GM21723 (cell line): ENCODE measurements around the gene GALNT10.
A peak's percentile ranks its signal among the peaks of the same experiment; 100 is the strongest.

Experiments
- ATAC-seq: cut with Tn5 transposase; IDR thresholded peaks from one replicate; pipeline ENCODE4 v1.9.1; 2021; ENCODE audit warnings: mild to moderate bottlenecking, moderate library complexity; ENCODE audit not compliant: unreplicated experiment

The GALNT10 gene

DNA sequence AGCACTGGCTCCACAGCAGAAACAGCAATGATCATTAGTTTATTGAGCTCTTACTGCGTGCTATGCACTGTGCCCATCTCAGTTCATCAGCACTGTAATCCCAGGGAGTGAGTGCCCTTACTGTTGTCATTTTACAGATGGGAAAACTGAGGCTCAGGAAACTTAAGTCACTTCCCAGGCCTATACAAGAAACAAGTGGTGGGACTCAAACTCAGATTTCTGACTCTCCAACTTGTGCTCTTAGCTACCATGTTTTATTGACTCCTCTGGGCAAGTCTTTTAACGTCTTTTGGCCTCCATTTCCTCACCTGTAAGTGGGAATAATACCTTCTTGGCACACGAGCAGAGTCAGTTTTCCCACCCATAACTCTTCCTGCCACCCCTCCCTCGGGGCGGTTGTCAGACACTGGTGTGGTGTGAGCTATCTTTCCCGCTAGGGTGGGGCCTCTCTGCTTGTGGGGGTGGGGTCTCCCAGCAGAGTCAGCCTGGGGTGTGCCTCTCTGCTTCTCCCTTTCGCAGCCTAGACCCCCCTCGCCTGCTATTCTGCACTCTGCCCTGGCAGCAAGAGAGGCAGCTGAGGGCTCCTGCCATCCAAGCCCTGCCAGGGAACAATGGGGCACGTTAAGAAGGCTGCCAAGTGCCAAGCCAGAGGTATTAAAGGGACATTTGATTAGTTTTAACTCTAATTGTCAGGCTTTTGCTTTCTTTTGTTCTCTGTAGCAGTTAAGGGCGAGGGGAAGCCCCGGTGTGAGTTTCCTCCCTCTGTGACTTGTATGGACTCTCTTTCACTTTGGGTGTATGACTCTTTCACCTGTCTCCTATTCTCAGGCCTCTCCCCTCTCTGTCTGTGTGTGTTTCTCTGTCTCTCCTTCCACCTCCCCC is 12.1 kb downstream of the GALNT10 start:
- peak; percentile 96 for ATAC-seq

DNA sequence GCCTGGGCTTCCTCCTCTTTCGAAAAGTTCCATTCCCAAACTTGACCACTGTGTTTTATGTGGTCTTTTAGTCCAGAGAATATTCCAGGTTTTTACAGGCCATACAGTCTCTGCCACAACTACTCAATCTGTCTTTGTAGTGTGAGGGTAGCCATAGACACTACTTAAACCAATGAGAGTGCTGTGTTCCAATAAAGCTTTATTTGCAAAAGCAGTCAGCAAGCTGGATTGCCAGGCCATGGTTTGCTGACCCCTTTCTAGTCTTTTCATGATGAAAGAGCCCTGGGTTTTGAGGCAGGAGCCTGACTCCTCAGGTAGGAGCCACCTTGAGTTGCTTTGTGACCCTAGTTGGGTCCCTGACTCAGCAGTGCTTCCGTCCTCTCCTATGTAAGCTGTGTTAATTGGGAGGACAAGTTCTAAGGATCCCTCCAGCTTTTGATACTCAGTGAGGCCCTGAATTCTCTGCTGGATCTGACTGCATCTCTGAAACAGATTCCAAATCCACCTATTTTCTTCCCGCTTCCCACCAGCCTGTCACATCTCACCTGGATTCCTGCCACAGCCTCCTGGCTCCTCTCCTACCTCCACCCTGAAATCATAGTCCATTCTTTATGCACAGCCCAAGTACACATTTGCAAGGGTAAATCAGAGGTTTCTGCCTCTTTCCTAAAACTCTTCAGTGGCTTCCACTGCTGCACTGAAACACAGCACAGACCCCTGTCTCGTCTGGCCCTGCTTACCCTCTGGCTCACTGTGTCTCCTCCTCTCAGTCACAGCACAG is 13.5 kb downstream of the GALNT10 start:
- no peak for ATAC-seq

DNA sequence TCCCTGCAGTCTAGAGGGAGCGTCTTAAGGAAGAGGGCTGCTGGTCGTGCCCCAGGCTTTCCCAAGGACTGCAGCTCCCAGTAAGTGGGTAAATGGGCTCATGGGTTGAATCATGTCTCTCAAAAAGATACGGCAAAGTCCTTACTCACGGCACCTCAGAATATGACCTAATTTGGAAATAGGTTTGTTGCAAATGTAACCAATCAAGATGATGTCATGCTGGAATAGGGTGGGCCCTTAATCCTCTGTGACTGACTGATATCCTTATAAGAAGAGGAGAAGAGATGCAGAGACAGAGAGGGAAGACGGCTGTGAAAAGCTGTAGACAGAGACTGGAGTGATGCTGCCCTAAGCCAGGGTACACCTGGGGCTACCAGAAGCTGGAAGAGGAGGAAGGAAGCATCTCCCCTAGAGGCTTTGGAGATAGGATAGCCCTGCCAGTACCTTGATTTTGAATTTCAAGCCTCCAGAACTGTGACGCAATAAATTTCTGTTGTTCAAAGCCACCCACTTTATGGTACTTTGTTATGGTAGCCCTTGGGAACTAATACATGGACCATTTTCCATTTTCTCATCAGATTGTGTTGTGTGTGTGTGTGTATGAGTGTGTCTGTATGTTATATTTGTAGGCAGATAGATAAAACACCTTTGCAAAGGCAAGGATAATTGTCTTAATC is 15.0 kb downstream of the GALNT10 start:
- no peak for ATAC-seq

DNA sequence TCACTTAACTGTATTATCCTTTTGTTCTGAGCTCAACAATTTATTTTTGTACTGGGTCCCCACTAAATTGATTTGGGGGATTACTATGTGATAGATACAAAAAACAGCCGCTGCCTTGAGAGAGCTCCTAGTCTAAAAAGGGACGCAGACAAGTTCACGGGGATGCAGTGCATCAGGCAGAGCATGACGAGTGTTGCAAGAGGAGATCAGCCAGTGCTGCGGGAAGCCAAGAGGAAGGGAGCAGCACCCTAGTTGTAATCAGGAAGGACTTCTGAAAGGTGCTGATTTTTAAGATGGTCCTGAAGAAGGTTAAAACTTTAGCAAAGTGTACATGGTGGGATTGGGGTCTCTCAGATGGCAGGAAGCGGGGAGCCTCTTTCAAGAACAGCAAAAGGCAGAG is 15.8 kb downstream of the GALNT10 start:
- no peak for ATAC-seq

DNA sequence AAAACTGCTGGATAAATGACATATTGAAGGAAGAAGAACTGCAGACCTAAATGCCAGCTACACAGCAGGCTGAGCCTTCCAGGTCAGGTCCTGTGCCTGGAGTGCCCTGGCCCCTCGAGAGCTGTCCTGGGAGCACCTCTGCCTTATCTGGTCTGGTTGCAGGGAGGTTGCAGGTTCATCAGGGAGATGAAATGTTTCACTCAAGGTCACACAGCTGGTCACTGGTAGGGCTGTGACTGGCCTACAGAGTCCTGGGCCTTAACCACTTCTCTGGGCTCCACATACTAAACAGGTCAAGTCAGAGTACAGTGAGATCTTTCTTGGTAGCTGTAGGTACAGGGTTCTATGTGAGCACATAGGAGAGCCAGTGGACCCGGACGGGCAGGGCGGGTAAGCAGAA is 16.7 kb downstream of the GALNT10 start:
- ATAC-seq = no peak

DNA sequence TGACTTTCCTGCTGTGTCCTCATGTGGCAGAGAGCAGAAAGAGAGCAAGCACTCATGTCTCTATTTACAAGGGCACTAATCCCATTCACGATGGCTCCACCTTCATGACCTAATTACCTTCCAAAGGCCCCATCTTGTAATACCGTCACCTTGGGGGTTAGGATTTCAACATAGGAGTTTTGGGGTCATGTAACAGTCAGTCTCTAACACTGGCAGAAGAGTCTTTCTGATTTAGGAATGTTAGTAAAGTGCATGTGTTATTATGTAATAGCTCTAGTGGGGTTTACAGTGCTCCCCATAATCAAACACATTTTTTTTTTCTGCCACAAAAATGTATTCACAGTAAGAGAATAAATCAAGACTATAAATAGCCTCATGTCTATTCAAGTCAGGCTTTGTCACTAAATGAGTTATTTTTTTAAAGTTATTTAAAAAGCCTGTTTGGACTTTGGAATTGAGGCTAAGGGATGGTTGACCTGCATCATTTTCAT is 19.1 kb downstream of the GALNT10 start:
- ATAC-seq = no peak

DNA sequence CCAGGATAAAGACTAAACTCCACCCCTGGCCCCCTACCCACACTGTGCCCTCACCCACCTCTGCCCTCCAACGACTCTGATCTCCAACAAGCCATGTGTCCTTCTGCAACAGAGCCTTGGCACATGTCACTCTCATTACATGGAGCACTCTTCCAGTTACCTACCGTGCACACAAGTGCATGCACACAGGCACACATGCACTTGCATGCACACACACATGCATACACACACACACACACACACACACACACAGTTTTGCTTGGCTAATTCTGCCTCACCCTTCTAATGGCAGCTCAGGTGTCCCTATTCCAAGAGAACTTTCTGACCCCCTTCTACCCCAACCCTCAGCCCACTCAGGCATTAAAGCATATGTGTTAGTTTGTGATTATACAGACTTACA is 19.6 kb downstream of the GALNT10 start:
- ATAC-seq = no peak

DNA sequence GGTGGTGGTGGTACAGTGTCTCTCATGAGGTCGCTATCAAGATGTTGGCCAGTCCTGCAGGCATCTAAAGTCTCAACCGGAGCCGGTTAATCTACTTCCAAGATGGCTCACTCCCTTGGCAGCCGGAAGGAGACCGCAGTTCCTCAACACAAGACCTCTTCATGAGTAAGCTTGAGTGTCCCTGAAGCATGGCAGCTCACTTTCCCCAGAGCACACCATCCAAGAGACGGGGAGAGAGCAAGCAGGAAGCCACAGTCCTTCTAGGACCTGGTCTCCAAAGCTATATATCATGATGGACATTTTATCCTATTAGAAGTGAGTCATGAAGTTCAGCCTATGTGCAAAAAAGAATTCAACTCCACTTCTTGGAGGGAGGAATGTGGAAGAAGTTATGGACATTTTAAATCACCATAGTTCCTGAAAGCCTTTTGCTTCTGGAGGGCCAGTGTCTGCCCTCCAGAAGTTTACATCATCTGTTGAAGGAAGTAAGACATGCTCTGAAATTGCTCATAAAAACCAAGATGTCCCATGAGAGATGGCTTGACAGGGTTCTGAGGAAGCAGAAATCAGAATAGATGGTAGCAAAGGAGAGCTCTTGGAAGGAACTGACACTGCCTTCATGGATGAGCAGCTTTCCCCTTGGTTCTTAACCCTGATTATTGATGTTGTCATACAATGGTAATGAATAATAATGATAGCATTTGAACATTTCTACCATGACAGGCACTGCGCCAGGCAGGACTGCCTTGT is 21.3 kb downstream of the GALNT10 start:
- ATAC-seq = no peak

DNA sequence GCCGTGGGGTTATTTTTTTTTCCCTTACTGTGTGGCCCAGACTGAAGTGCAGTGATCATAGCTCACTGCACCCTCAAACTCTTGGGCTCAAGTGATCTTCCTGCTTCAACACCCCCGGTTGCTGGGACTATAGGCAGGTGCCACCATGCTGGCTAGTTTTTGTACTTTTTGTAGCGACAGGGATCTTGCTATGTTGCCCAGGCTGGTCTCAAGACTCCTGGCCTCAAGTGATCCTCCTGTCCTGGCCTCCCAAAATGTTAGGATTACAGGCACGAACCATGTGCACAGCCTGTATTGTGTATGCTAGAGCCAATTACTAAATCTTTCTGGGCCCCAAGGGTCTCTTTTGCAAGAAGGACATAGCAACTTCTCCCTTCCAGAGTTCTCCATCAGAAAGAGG is 23.1 kb downstream of the GALNT10 start:
- ATAC-seq = no peak

DNA sequence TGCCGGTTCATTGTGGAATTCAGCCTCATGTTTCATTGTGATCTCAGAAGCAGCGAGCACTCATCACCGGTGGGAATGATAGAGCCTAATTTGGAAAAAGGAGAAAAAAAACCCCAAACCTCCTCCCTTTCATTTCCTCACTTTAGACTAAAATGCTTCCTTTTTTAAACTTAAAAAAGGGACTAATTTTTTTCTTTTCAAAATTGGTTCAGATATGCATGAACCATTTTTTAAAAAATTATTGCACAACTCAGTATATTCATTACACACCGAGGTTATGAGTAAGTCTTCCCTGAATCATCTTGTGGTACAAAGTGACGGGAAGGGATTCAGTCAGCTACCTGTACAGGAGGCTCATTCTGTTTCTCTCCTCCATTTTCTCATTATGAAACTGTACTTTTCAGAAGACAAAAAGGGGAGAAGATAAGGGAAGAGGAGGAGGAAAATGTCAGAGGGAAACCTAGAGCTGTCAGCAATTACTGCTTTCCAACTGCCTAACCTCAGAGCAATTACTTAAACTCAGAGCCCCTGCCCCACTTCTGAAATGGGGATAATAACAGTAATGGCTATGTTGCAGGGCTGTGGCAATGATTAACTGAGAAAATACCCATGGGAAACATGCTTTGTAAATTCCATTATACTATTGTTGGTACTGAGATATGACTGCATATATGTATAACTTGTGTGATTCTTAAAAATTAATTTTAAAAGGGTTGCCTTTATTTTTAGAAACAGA is 24.0 kb downstream of the GALNT10 start:
- ATAC-seq = peak; percentile 69

DNA sequence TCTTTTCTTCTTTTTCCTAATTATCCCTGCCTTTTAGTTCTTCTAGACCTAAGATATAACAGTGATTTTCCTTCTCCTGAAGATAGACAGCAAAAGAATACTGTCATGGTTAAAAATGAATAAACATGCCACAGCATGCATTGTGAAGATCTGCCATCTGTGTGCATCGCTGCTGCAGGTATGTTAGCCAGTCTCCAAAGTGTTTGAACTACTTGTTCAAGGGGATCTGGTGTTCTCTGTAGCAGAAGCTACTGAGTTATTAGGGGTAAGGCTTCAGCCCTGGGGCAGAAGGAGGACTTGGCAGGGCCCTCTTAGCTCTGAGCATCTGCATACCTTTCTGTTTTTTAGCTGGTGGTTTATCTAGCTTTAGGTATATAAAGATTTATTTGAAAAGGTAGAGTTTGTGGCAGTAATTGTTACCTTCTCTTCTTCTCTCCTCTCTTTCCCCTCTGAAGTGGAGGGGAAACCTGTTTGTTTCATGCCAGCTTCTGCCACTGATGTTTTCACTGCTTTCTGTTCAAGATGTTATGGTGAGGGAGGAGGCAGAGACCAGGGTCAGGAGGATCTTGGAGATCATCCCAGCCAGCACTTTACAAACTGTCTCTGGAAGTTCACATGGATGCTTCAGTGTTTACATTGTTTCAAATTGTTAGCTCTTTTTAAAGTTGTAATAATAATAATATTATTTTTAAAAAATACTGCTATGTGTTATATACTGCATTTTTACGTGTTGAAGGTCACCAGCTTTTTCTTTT is 25.2 kb downstream of the GALNT10 start:
- no peak for ATAC-seq

DNA sequence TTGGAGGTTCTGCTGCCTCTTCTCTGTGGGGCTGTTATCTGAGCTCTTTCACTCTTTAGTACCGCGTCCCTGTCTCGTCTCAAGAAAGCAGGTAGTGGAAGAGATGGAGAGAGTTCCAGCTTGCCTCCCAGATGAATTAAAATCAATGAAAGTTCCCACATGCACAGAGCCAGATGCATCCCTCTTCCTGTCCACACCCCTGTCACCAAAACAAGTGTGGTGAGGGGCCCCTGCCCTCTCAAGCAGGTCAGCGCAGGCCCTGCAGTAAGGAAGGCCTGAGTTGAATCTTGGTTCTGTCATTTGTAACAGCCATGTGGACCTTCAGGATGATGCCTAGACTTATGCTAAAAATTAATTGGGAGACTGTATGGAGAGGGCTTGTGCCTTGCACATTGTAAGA is 26.9 kb downstream of the GALNT10 start:
- no peak for ATAC-seq

DNA sequence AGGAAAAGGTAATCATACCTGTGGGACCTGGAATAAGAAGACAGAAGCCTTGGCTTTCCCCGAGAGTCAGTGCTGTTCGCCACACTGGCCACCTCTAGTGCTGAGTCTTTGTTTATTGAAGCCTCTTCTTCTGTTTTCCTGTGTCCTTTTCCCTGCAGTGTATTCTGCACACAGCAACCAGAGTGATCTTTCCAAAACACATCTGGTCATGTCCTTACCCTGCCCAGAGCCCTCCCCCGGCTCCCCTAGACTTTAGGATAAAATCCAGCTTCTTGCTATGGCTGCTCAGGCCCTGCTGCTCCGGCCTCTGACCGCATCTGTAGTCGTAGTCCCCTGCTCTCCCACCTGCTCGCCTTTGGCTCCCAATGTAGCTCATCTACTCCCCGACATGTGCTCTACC is 28.3 kb downstream of the GALNT10 start:
- no peak for ATAC-seq

DNA sequence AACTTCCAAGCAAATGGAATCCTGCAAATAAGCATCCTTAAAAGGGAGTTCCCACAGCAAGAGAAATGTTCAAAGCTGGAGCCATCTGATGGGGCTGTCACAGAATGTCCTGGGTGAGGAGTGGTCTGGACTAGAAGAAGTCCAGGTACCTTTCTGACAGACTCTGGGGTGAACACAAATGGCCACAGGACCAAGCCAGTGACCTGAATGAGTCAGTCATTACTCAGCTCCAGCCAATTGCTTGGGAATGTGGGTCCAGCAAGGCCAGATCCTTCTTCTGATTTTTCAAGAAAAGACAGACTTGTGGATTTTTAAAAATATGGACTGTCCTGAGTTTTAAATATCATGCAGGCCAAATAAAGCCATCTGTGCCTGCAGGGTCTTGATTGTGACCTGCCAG is 30.1 kb downstream of the GALNT10 start:
- ATAC-seq = no peak

DNA sequence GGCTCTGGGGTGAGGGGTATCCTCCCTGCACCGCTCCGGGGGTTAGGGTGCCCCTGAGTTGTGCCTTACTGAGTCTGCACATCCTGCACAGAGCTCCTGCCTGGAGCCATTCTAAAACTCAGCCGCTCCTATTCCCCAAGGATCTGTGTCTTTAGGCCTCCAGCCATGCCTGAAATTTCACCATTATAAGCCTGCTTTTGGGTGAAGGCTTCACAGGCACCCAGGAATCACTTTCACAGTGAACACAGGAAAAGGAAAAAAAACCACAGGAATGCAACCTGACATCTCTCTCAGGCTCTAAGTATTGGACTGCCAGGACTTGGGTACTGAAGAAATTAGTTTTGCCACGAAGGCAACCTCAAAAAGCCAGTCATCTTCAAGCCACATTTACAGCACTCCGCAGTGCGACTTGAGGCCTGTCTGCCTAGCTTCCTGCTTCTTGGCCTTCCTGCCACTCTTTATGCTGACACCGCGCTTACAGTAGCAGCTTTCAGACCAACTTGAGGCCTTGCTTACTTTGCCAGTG is 30.9 kb downstream of the GALNT10 start:
- ATAC-seq = peak; percentile 58

DNA sequence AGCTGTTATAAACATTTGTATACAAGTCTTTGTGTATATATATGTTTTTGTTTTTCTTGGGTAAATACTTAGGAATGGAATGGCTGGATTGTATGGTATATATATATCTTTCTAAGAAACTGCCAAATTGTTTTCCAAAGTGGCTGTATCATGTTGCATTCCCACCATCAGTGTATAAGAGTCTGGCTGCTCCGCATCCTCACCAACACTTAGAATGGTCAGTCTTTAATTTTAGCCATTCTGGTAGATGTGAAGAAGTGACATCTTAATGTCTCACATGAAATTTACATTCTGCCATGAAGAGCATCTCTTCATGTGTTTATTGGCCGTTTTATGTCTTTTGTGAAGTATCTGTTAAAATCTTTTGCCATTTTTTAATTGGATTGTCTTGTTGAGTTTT is 31.9 kb downstream of the GALNT10 start:
- no peak for ATAC-seq

DNA sequence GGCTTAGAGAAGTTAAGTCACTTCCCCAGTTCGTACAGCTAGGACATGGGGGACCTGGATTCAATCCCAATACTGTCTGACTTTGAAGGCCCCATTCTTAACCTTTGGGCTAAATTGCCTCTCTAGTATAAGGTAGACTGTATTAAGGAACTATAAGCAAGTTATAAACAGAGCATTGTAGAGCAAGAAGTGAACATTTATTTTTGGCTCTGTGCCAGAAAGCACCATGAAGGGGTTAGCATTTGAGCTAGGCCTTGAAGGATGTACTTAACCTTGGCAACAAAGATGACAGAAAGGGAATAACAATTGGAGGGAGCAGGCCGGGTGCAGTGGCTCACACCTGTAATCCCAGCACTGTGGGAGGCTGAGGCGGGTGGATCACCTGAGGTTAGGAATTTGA is 32.8 kb downstream of the GALNT10 start:
- ATAC-seq = no peak

DNA sequence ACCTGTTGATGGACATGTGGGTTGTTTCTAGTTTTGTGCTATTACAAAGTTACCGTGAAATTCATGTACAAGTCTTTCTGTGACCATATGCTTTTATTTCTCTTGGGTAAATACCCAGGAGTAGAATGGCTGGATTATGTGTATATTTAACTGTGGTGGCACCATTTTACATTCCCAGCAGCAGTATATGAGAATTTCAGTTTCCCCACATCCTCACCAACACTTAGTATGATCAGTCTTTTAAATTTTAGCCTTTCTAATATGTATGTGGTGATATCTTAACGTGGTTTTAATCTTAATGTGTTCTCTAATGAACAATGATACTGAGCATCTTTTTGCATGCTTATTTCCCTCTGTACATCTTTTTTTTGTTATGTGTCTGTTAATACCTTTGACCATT is 36.6 kb downstream of the GALNT10 start:
- no peak for ATAC-seq

DNA sequence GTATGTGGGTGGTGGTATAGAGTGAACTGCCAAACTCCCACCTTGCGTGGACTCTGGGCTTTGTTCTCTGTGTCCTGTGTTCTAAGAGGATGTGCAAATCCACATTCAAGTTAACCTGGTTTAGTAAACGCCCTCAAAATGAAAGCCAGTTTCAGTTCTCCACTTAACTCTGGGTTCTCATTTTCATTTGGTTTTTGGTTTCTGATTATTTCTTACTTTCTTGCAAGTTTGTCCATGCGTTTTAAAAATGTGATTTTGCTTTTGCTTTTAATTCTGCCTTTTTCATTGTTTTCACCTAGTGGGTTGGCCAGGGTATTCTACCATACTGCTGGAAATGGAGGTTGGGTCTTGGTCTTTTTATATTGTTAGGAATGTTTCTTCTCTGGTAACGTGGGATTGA is 38.2 kb downstream of the GALNT10 start:
- ATAC-seq = peak; percentile 99
